Measurements from ENCODE around the gene ECHDC3.

- TF ChIP-seq NRF1 (IDR thresholded peaks at IDR 0.05; ENCODE audit: low read depth, low read length) (no peak), CTCF (IDR thresholded peaks at IDR 0.05) (no peak), SMC3 (IDR thresholded peaks at IDR 0.05; ENCODE audit: low read depth, low read length) (no peak)
Observed at GRCh38 chr10:11787374-11787773, 45.2 kb downstream of the ECHDC3 start.

Data from SK-N-SH (cell line).